NOMO-1 (cell line): ENCODE results near the gene NUDT7.

Experiments used
- DNase-seq, 2 experiments: peaks; one replicate each; lab custom pipeline; 2025; ENCODE audit not compliant: unreplicated experiment in 2 of 2; lab: John Stamatoyannopoulos, UW

The NUDT7 gene

GRCh38 chr16:77775911-77776909 is 53.9 kb downstream of the NUDT7 start:
- DNase-seq = no peak

- no peak for DNase-seq
These were observed 55.4 kb downstream of the NUDT7 start for GRCh38 chr16:77777745-77778144.

GRCh38 chr16:77780378-77780837 is 58.1 kb downstream of the NUDT7 start:
- no peak for DNase-seq

- no peak for DNase-seq
These were observed 58.8 kb downstream of the NUDT7 start for GRCh38 chr16:77781091-77781490.

- DNase-seq = peak; percentile 11 to 13
These were observed 60.4 kb downstream of the NUDT7 start for GRCh38 chr16:77782694-77783093.

- no peak for DNase-seq
These were observed 62.4 kb downstream of the NUDT7 start for GRCh38 chr16:77784441-77785372.

GRCh38 chr16:77785373-77785764 is 63.1 kb downstream of the NUDT7 start:
- no peak for DNase-seq

- DNase-seq = no peak
These were observed 64.0 kb downstream of the NUDT7 start for GRCh38 chr16:77786186-77786847.

- no peak for DNase-seq
These were observed 65.1 kb downstream of the NUDT7 start for GRCh38 chr16:77787452-77787851.

- peak; percentile 39 to 43 for DNase-seq
These were observed 66.1 kb downstream of the NUDT7 start, which contains the start of gene VAT1L for GRCh38 chr16:77788181-77789084. VAT1L (plus strand) TSS chr16:77788564; CDS start chr16:77788683, 119 bp downstream.

GRCh38 chr16:77789085-77790008 is 67.0 kb downstream of the NUDT7 start:
- DNase-seq = no peak

- DNase-seq = no peak
These were observed 67.7 kb downstream of the NUDT7 start for GRCh38 chr16:77790009-77790372.

- no peak for DNase-seq
These were observed 68.6 kb downstream of the NUDT7 start for GRCh38 chr16:77790912-77791311.
